Right ventricle myocardium superior (tissue), 1 donor: ENCODE data around the gene XPNPEP3. TPM values are rescaled to one million over a fixed set of nuclear protein-coding genes. Genes with fewer than 3 reads are reported as not detected.
"Not testable (repeated sequence)": the region's sequence is repeated elsewhere in the genome, so short reads cannot be mapped to it uniquely, and the experiment has no call there.

Source experiments
- ATAC-seq: fragments of 200-7000 bp; cut with Tn5 transposase; one replicate; pipeline ENCODE4 v1.9.1; 2020; ENCODE audit warnings: mild to moderate bottlenecking; ENCODE audit not compliant: poor library complexity
- DNase-seq: peaks from one replicate; pipeline ENCODE4 v3.0.0-alpha.2; 2020
- intact Hi-C: fragments of 100-400 bp; cut with DNase I; formaldehyde crosslinking; loops from one replicate; pipeline ENCODE4 v1.11.2; 2022
- total RNA-seq: library from RNA; stranded (reverse); fragmentation: NEBNext Ultra II Directional; extraction: Animal tissue kit (Norgen Biotek cat#: 25700); gene quantifications from one replicate; pipeline ENCODE4 v1.2.1, GENCODE V29; 2021
- donor health status: DM: no; HTN: yes; CAD: no; lungs with severe emphysema.

The XPNPEP3 gene
- total RNA-seq, 1 donor from 2014 or later: 21.9 TPM

GRCh38 chr22:40855071-40855978, 1.6 kb upstream of the XPNPEP3 start:
- DNase-seq (no peak), ATAC-seq (no peak)
- intact Hi-C loops: no loop called here

- DNase-seq: no peak
- ATAC-seq: peak; percentile 32
- intact Hi-C loops: no loop called here
Observed at GRCh38 chr22:40855979-40856512, 902 bp upstream of the XPNPEP3 start.

- DNase-seq (no peak), ATAC-seq (no peak)
- intact Hi-C loops: no loop called here
Observed at GRCh38 chr22:40857309-40857855, 434 bp downstream of the XPNPEP3 start.

- intact Hi-C loops: no loop called here
- ATAC-seq (no peak), DNase-seq (no peak)
Observed at GRCh38 chr22:40862013-40862412, 5.1 kb downstream of the XPNPEP3 start, which contains the start of gene DNAJB7. Gene DNAJB7, minus strand, starts transcription at chr22:40862113. Its CDS starts 119 bp downstream, at chr22:40861994.

- ATAC-seq (no peak), DNase-seq (no peak)
- intact Hi-C loops: no loop called here
Observed at GRCh38 chr22:40862537-40862936, 5.6 kb downstream of the XPNPEP3 start.

- intact Hi-C loops: no loop called here
- DNase-seq (no peak), ATAC-seq (no peak)
Observed at GRCh38 chr22:40867109-40867508, 10.2 kb downstream of the XPNPEP3 start.

GRCh38 chr22:40868379-40868778, 11.4 kb downstream of the XPNPEP3 start:
- DNase-seq, ATAC-seq, intact Hi-C loops: not testable (repeated sequence)

GRCh38 chr22:40874016-40874415, 17.1 kb downstream of the XPNPEP3 start:
- no peak for ATAC-seq
- intact Hi-C loops: no loop called here
- DNase-seq: no peak

GRCh38 chr22:40875111-40875510, 18.2 kb downstream of the XPNPEP3 start:
- DNase-seq: no peak
- ATAC-seq: no peak
- intact Hi-C loops: no loop called here

- DNase-seq (no peak), ATAC-seq (no peak)
- intact Hi-C loops: no loop called here
Observed at GRCh38 chr22:40876907-40877306, 20.0 kb downstream of the XPNPEP3 start.

GRCh38 chr22:40877488-40877887, 20.5 kb downstream of the XPNPEP3 start:
- intact Hi-C loops: no loop called here

GRCh38 chr22:40878922-40879321, 22.0 kb downstream of the XPNPEP3 start:
- DNase-seq (no peak), ATAC-seq (no peak)
- intact Hi-C loops: no loop called here

More at GRCh38 chr22:40877488-40877887, 20.5 kb downstream of the XPNPEP3 start:
- no peak for ATAC-seq
- DNase-seq: no peak

- DNase-seq: no peak
- no peak for ATAC-seq
- intact Hi-C loops: no loop called here
Observed at GRCh38 chr22:40889116-40889515, 32.2 kb downstream of the XPNPEP3 start.

- DNase-seq (no peak), ATAC-seq (no peak)
- intact Hi-C loops: no loop called here
Observed at GRCh38 chr22:40890881-40891280, 33.9 kb downstream of the XPNPEP3 start.

GRCh38 chr22:40894417-40894816, 37.5 kb downstream of the XPNPEP3 start:
- intact Hi-C loops: no loop called here
- ATAC-seq (peak; percentile 74), DNase-seq (no peak)

GRCh38 chr22:40898850-40899357, 42.0 kb downstream of the XPNPEP3 start:
- ATAC-seq (no peak), DNase-seq (no peak)
- intact Hi-C loops: no loop called here

- intact Hi-C loops: no loop called here
- DNase-seq (no peak), ATAC-seq (no peak)
Observed at GRCh38 chr22:40904101-40904500, 47.2 kb downstream of the XPNPEP3 start.

- no peak for ATAC-seq
- intact Hi-C loops: no loop called here
- no peak for DNase-seq
Observed at GRCh38 chr22:40908895-40909294, 51.9 kb downstream of the XPNPEP3 start.

- intact Hi-C loops: no loop called here
- ATAC-seq (no peak), DNase-seq (no peak)
Observed at GRCh38 chr22:40911772-40912171, 54.8 kb downstream of the XPNPEP3 start.

- not testable (repeated sequence) for ATAC-seq, DNase-seq
Observed at GRCh38 chr22:40912987-40913386, 56.0 kb downstream of the XPNPEP3 start.

More at GRCh38 chr22:40912987-40913386, 56.0 kb downstream of the XPNPEP3 start:
- intact Hi-C loops: not testable (repeated sequence)
